Inflammatory macrophage (primary cell): ENCODE measurements around the gene ST6GALNAC4.

Experiments used
- DNase-seq, 2 donors: peaks; one replicate each; pipeline ENCODE4 v3.0.0-alpha.2; 2020 to 2022

ST6GALNAC4 gene

DNA sequence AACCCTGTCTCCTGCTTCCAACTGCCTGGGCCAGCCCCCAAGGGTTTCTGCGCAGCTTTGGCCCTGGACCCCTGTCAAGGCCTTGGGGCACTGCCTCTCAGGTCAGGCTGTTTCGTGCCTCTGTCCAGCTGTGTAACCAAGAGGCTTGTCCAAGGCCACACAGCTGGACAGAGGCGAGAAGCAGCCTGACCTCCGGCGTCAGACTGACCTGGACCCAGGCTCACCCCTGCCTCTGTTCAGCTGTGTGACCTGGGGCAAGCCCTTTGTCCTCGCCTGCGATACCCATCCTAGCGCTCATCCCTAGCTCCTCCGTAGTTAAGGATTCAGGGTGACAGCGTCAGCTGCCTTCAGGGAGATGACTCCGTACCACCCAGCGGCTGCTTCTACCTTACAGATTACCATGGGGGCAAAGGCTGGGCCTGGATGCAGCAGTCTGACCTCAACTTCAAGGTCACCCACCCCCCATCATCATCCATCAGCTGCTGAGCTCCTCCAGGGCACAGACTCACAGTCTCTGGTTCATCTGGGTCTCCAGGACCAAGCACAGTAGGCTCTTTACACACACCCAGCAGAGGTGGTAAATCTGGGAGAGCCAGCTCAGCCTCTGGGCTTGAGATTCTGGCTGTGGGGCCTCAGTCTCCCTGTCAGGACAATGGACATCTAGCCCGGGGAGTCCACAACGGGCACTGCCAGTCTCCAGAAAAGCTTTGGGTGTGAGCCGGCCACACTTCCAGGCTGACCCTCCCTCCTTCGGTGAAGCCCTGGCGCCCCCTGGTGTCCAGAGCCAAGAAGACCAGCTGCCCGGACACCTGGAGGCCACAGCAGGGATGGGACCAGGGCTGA, 47.3 kb downstream of the ST6GALNAC4 start:
- DNase-seq, result peak; percentile 90 to 92

DNA sequence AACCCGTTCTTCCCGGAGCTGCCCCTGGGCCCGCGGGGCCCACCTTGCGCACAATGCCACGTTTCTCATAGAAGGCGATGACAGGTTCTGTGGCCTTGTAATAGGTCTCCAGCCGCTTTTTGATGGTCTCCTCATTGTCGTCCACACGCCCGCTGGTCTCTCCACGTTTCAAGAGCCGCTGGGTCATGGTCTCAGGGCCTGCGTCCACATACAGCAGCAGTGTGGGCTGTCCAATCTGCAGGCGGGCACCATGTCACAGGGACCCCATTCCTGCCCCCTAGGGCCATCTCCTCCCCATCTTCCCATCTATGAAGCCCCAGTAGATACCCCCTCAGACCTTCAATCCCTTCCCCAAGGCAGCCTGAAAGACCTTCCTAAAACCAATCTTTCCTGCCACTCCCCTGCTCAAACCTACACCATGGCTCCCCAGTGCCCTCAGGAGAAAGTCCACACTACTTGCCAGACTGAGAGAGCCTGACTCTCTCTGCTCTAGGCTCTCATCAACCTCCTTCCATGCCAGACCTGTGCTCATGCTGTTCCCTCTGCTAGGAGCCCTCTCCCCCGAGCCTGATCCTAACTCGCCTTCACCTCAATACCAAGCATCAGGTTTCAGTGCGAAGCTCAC, 48.5 kb downstream of the ST6GALNAC4 start:
- DNase-seq, result no peak

DNA sequence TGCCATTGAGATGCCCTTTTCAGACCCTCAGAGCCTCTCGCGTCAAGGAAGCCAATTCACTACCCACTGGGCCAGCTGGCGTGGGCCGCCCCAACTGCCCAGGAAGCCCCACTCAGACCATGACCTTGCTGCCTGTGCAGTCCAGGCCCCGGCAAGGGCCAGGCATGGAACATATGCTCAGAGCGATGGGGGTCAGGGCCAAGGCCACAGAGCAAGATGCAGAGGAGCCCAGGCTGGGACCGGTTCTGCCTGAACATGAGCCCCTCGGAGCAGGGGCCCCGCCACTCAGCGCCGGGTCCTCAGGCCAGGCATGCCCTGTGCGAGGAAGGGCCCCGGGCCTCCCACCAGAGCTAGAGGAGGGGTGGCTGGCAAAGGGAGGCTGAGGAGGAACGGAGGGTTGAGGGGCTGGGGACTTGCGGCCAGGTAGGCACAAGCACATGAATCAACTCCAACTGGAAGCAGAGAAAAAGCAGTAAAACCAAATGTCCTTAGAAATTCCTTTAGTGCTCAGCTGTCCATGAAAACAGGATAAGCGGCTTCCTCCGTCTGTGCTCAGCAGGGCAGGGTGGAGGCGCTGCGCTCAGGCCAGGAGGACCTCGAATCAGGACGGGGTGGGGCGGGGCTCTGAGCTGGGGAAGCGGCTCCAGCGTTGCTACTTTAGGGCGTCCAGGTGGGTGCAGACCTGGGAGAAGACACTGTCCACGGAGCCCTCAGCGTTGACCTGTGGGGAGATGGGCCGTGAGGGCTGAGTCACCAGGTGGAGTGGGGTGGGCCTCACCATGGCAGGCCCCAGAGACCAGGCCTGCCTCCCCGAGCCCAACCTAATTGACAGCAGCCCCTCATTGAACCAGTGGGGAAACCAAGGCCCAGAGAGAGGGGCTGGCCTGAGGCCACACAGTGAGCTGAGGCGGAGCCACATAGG, 49.2 kb downstream of the ST6GALNAC4 start:
- DNase-seq, result no peak

DNA sequence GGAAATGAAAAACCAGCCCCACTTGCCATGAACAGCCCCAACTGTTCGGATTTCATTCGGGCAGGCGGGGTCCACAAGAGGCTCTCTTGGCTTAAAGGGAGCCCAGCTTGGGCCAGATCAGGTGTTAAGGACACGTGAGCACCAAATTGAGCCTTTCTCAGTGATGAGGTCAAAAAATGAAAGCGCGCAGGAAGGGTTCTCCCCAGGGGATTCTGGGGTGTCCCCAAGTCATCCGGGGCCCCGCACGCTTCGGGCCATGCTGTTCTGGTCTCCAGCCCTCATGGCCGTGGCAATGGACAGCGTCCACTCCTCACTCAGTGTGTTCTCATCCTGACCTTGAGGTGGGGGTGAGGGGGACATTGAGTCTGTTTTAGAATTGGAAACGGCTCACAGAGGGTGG, 50.3 kb downstream of the ST6GALNAC4 start:
- DNase-seq, result no peak

DNA sequence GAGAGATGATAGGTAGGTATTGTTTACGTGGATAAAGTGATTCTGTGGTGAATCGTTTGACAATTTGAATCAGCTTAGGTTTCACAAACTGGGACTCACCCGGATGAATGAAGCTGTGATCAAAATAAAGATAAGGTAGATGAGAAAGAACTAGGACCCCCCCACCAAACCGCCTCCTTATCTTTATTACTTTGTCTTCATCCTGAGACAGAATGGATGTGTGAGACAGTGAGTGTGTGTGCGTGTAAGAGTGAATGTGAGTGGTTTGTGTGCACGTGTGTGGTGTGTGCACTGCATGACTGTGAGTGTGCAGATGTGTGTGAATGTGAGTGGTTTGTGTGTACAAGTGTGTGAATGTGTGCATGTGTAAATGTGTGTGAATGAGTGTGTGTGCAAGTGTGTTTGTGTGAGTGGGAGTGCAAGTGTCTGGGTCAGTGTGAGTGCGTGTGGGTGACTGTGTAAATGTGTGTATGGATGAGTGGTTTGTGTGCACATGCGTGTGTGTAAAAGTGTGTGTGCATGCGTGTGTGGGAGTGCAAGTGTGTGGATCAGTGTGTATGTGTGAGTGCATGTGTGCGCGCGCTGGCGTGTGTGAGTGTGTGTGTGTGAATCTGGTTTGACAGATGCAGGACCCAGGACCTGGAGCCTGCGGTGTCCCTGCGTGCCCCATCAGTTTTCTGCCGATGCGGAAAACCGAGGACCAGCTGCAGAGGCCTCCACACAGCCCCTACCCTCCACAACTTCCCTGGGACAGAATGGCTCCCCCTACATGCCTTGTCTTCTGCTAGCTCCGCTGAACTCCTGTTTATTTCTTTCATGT, 51.0 kb downstream of the ST6GALNAC4 start:
- DNase-seq, result no peak

DNA sequence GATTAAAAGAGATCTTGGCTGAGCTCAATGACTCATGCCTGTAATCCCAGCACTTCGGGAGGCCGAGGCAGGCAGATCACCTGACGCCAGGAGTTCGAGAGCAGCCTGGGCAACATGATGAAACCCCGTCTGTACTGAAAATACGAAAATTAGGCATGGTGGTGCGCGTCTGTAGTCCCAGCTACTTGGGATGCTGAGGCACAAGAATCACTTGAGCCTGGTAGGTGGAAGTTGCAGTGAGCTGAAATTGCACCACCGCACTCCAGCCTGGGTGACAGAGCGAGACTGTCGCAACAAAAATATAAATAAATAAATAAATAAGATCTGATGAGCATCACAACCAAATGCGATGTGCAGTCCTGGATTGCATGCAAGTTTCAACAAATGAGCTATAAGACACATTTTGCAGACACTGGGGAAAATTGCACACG, 53.6 kb downstream of the ST6GALNAC4 start:
- peak; percentile 84 to 90 for DNase-seq

DNA sequence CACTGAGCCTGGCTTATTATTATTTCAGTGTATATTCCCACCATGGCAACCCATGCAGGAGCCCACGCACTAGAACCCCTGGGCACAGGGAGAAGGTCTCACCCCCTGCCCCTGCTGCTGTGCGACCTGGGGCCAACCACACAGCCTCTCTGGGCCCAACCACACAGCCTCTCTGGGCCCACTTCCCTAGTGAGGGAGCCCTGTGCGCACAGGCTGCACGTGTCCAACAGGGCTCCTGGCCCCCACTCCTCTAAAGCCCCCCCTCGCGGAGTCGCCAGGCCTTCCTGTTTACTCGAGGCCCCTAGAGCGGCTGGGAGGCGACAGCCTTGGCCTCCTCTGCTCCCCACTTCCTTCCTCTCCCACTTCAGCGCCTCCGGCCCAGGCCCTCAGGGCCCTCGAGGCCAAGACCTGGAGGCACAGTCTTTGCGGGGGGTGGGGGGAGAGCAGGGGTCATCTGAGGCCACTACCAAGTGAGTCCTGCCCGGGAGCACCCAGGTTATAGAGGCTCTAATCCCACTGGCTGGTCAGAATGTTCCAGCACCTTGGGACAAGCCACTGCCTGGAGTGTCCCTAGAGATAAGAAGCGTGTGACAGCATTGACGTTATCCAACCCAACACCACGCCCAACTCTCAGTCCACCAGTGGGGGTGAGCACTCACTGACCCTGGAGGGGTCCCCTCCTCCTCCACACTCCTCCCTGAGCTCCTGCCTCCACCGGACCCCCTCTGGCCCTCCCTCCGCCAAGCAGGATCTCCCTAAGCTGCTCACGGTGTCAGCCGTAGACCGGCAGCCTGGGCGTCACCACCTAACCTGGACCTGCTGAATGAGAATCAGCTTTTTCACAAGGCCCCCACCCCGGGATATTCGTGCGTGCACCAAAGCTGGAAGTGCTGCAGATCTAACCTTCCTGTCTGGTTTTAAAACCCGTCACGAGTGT, 54.5 kb downstream of the ST6GALNAC4 start:
- DNase-seq, result peak; percentile 82 to 92

DNA sequence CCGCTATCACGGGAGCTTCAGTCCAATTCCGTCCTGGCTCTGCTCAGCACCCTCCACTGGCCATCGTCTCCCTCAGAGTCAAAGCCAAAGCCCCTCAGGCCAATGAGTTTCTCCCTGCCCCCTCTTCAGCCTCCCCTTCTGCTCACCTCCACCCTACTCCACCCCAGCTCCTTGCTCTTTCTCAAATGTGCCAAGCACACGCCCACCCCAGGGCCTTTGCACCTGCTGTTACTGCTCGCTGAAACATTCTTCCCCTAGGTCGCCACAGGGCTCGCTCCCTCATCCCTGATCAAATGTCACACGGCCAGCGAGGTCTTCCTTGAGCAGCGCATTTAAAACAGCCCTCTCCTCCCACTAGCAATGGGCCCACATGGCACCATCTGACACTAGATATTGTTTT, 56.1 kb downstream of the ST6GALNAC4 start:
- DNase-seq, result no peak

DNA sequence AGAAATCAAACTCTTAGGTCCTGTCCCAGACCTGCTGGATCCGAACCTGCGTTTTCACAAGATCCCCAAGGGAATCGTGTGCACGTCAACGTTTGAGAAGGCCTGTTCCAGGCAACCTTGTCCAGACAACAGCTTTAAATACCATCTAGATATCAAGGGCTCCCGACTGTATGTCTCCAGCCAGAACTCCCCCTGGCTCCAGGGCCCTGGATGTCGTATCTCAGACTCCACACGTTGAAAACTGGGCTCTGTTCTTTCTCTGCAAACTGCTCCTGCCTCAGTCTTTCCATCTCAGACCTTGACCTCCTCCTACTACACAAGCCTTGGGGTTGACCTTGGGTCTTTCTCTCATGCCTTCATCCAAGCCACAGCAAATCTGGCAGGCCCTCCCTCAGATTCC, 56.6 kb downstream of the ST6GALNAC4 start:
- DNase-seq, result no peak

DNA sequence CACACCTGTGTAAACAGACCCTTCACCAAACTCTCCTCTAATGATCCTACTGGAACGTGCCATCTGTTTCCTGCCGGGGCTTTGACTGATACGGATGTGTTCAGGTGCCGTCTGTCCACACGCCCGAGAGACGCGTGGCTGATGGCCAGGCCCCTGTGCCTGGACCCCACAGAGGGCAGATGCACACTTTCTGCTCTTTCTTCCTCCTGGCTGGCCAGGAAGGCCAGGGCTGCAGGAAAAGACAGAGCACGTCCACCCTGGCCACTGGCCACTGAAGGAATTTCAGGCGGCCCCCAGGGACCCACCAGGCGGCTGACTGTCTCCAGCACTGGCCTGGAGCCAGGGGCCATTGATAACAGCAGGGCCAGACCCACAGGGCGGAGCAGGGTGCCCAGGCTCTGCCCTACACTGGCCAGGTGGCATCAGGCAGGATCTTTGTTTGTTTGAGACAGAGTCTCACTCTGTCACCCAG, 58.8 kb downstream of the ST6GALNAC4 start:
- DNase-seq, result no peak
